PC-3 (cell line): ENCODE data around the gene RUFY2. TPM values are rescaled to one million over a fixed set of nuclear protein-coding genes. Genes with fewer than 3 reads are reported as not detected.

ENCODE experiments used
- ATAC-seq: fragments of 200-7000 bp; cut with Tn5 transposase; 2 replicates; pipeline ENCODE4 v1.9.1; 2020; ENCODE audit warnings: mild to moderate bottlenecking, moderate library complexity
- BruUV-seq: library from RNA; stranded (reverse); fragments of 400-500 nt; replicated peaks from 2 replicates; lab custom pipeline; 2021; lab: Mats Ljungman, UMichigan
- CTCF ChIA-PET: fragments of 300-600 bp; sonication (Branson Sonifier 250); formaldehyde crosslinking; loops from one replicate; lab custom pipeline; 2022; ENCODE audit warnings: antibody characterized with exemption; lab: Charles Lee
- POLR2A ChIA-PET: fragments of 300-600 bp; sonication (Branson Sonifier 250); formaldehyde crosslinking; loops from one replicate; lab custom pipeline; 2022; ENCODE audit warnings: antibody characterized with exemption; ENCODE audit not compliant: unreplicated experiment; lab: Charles Lee
- DNase-seq: peaks from one replicate; pipeline ENCODE4 v3.0.0-alpha.2; 2015
- H2AFZ ChIP-seq: fragments of 300-600 bp; sonication (generic); 2 replicates; pipeline ENCODE4 v1.6.0; 2016; ENCODE audit warnings: antibody characterized with exemption, low read length
- H3F3A ChIP-seq: fragments of 300-600 bp; sonication (generic); one replicate; pipeline ENCODE4 v1.6.0; 2017; ENCODE audit warnings: antibody characterized with exemption, low read length, control low read depth, mild to moderate bottlenecking; ENCODE audit not compliant: unreplicated experiment
- H3K27ac ChIP-seq: fragments of 300-600 bp; sonication (generic); 2 replicates; pipeline ENCODE4 v1.5.1; 2016; ENCODE audit warnings: mild to moderate bottlenecking, low read length
- H3K27me3 ChIP-seq: fragments of 300-600 bp; sonication (generic); 2 replicates; pipeline ENCODE4 v1.6.1; 2016; ENCODE audit warnings: low read length, mixed read lengths
- H3K36me3 ChIP-seq: fragments of 300-600 bp; sonication (generic); 2 replicates; pipeline ENCODE4 v1.6.1; 2016; ENCODE audit warnings: low read depth, mixed run types, low read length, mixed read lengths
- H3K4me1 ChIP-seq: fragments of 300-600 bp; sonication (generic); 2 replicates; pipeline ENCODE4 v1.5.1; 2016; ENCODE audit warnings: low read length; ENCODE audit not compliant: insufficient read depth
- H3K4me2 ChIP-seq: fragments of 300-600 bp; sonication (generic); 2 replicates; pipeline ENCODE4 v1.6.0; 2016; ENCODE audit warnings: low read length
- H3K4me3 ChIP-seq: fragments of 300-600 bp; sonication (generic); 2 replicates; pipeline ENCODE4 v1.5.1; 2016; ENCODE audit warnings: mild to moderate bottlenecking, low read length, mixed read lengths
- H3K79me2 ChIP-seq: fragments of 300-600 bp; sonication (generic); 2 replicates; pipeline ENCODE4 v1.6.1; 2017; ENCODE audit warnings: low read length, mixed read lengths
- H3K9ac ChIP-seq: fragments of 300-600 bp; sonication (generic); 2 replicates; pipeline ENCODE4 v1.6.0; 2016; ENCODE audit warnings: mild to moderate bottlenecking, low read length
- H3K9me2 ChIP-seq: fragments of 300-600 bp; sonication (generic); replicated peaks from 2 replicates; pipeline ENCODE4 v1.6.1; 2016; ENCODE audit warnings: mixed run types, low read length, mixed read lengths
- H3K9me3 ChIP-seq: fragments of 300-600 bp; sonication (generic); 2 replicates; pipeline ENCODE4 v1.6.1; 2016; ENCODE audit warnings: low read length, mixed read lengths
- H4K20me1 ChIP-seq: fragments of 300-600 bp; sonication (generic); 2 replicates; pipeline ENCODE4 v1.6.1; 2016; ENCODE audit warnings: low read length, mixed read lengths
- CTCF ChIP-seq: fragments of 300-600 bp; sonication (generic); conservative IDR thresholded peaks from 2 replicates; pipeline ENCODE4 v1.5.1; 2017; ENCODE audit warnings: antibody characterized with exemption, low read depth, mild to moderate bottlenecking, low read length
- EZH2 ChIP-seq: fragments of 300-600 bp; sonication (generic); IDR thresholded peaks from one replicate; pipeline ENCODE4 v1.6.1; 2017; ENCODE audit warnings: antibody characterized with exemption, mild to moderate bottlenecking, low read length; ENCODE audit not compliant: unreplicated experiment
- EZH2phosphoT487 ChIP-seq: fragments of 300-600 bp; sonication (generic); IDR thresholded peaks from 2 replicates; pipeline ENCODE4 v1.6.1; 2018; ENCODE audit warnings: mild to moderate bottlenecking, antibody characterized with exemption, low read length, borderline replicate concordance
- intact Hi-C: fragments of 100-400 bp; cut with micrococcal nuclease; formaldehyde crosslinking; loops from 2 replicates; pipeline ENCODE4 v1.9.0; 2023
- total RNA-seq: library from RNA; depleted of rRNA; stranded (reverse); fragments of >200 nt; gene quantifications from 2 replicates; pipeline ENCODE4 v1.2.3, GENCODE V29; 2014

Gene RUFY2
- total RNA-seq, 1 experiment from 2014 or later: 18.3 TPM

- Histone ChIP-seq H3K4me3 (no peak overlapping the region), H3K4me1 (no peaks in the 10 kb centered on the region), H3K9ac (no peak overlapping the region), H2AFZ (no peak overlapping the region), H3K4me2 (no peak overlapping the region), H3F3A (no peaks in the 10 kb centered on the region), H4K20me1 (no peaks in the 10 kb centered on the region), H3K79me2 (no peaks in the 10 kb centered on the region), H3K36me3 (peaks cover 50% of the 10 kb centered on the region), H3K9me2 (no peaks in the 10 kb centered on the region), H3K27ac (no peak overlapping the region), H3K27me3 (no peaks in the 10 kb centered on the region), H3K9me3 (no peaks in the 10 kb centered on the region)
- DNase-seq (no peak), ATAC-seq (no peak)
- ChIA-PET POLR2A (no interaction called here), CTCF (no interaction called here)
- intact Hi-C loops: no loop called here
- BruUV-seq: no TSS peak
- TF ChIP-seq EZH2: no peak
- no peak for TF ChIP-seq CTCF
- TF ChIP-seq EZH2phosphoT487: no peak
These were observed 28.7 kb upstream of the RUFY2 start for GRCh38 chr10:68435803-68436202.

- DNase-seq (no peak), ATAC-seq (no peak)
- H3K27me3 ChIP-seq: no peaks in the 10 kb centered on the region
- POLR2A ChIA-PET: no interaction called here
- TF ChIP-seq EZH2phosphoT487 (no peak), EZH2 (no peak), CTCF (no peak)
- H3K27ac ChIP-seq: no peak overlapping the region
- H3K9me3 ChIP-seq: no peaks in the 10 kb centered on the region
- H3K4me3 ChIP-seq: no peak overlapping the region
- BruUV-seq: no TSS peak
- H3K4me1 ChIP-seq: no peaks in the 10 kb centered on the region
- CTCF ChIA-PET: no interaction called here
- H3K9ac ChIP-seq: no peak overlapping the region
- no peaks in the 10 kb centered on the region for H3F3A ChIP-seq
- H4K20me1 ChIP-seq: no peaks in the 10 kb centered on the region
- no peaks in the 10 kb centered on the region for H3K79me2 ChIP-seq
- H3K9me2 ChIP-seq: no peaks in the 10 kb centered on the region
- H2AFZ ChIP-seq: no peak overlapping the region
- intact Hi-C loops: no loop called here
- peaks cover 53% of the 10 kb centered on the region for H3K36me3 ChIP-seq
- no peak overlapping the region for H3K4me2 ChIP-seq
These were observed 27.6 kb upstream of the RUFY2 start for GRCh38 chr10:68434657-68435056.

GRCh38 chr10:68428396-68429104, 21.5 kb upstream of the RUFY2 start:
- intact Hi-C loops: no loop called here
- Histone ChIP-seq H2AFZ (no peak overlapping the region), H3K9me3 (no peaks in the 10 kb centered on the region), H3K79me2 (no peaks in the 10 kb centered on the region), H3K27ac (no peak overlapping the region), H3K4me3 (no peak overlapping the region), H4K20me1 (no peaks in the 10 kb centered on the region), H3K27me3 (no peaks in the 10 kb centered on the region), H3K4me2 (no peak overlapping the region), H3K36me3 (peaks cover 50% of the 10 kb centered on the region), H3K9ac (no peak overlapping the region), H3K4me1 (no peaks in the 10 kb centered on the region), H3F3A (no peaks in the 10 kb centered on the region), H3K9me2 (no peaks in the 10 kb centered on the region)
- TF ChIP-seq EZH2phosphoT487 (no peak), EZH2 (no peak), CTCF (no peak)
- BruUV-seq: no TSS peak
- ATAC-seq: peak; percentile 64
- CTCF ChIA-PET: no interaction called here
- POLR2A ChIA-PET: no interaction called here
- DNase-seq: no peak
